ENCODE results near the gene RALGDS.

RALGDS gene

DNA sequence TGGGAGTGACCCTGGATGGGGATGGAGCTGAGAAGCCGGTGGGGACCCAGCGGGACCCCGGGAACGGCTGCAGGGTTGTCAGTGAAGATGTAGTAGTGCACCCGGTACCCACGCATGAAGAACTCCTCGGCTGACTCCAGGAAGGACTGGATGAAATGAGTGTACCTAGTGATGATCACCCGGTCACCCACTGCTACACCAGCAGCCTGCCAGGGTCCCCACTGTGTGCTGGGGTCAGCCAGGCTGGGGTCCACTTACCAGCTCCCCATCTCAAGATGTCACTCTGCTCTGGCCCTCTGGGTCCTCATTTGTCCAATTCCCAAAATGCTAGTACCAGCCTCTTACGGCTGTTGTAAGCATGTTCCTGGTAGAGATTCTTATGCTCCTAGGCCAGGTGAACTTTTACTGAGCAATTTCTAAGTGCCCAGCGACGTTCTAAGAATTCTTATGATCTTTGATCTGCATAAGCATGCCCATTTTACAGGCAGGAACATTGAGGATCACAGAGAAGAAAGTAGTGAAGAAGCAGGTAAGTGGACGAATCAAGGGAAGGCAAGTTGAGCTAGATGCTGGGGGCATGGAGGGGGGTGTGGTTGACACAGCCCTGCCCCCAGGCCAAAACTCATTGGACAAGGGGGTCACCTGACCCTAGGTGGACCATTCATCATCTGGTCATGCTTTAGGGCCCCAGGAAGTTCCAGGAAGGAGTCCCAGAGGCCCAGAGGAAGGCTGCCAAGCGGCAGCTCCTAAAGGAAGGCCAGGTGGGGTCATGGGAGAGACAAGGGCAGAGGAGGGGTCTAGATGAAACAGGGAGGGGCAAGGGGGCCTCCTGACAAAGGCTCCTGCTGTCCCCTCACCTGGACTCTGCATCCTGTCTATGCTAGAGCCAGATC lies 33.3 kb upstream of the RALGDS start:
- no peak overlapping the region for H3K4me3 ChIP-seq
- H3K9ac ChIP-seq, result no peak overlapping the region
- no peak overlapping the region for H3K4me2 ChIP-seq
- TF ChIP-seq Cebpa-rat (IDR thresholded peaks at IDR 0.05), result no peak
- H3K4me1 ChIP-seq, result peaks cover 10 to 47% (median 30%) of the 10 kb centered on the region in 10 experiments
- H4K20me1 ChIP-seq, result peaks cover 18 to 87% (median 67%) of the 10 kb centered on the region in 11 experiments; a peak in 19 of 22 replicates
- no peak overlapping the region for H3K27ac ChIP-seq
- peaks cover 45 to 66% (median 62%) of the 10 kb centered on the region in 11 experiments for H3K36me3 ChIP-seq
- H3K27me3 ChIP-seq, result no peaks in the 10 kb centered on the region
- no peaks in the 10 kb centered on the region for H3K9me3 ChIP-seq (replicated peaks in 1 of 11)

- Histone ChIP-seq H3K27me3 (no peaks in the 10 kb centered on the region), H3K4me1 (peaks cover 10 to 47% (median 28%) of the 10 kb centered on the region in 10 experiments), H3K4me2 (no peak overlapping the region), H3K9ac (no peak overlapping the region), H3K36me3 (peaks cover 36 to 58% (median 54%) of the 10 kb centered on the region in 11 experiments), H4K20me1 (peaks cover 14 to 79% (median 58%) of the 10 kb centered on the region in 11 experiments; a peak in 18 of 22 replicates), H3K9me3 (replicated peaks in 1 of 11) (no peaks in the 10 kb centered on the region), H3K4me3 (no peak overlapping the region), H3K27ac (no peak overlapping the region)
- TF ChIP-seq Cebpa-rat (IDR thresholded peaks at IDR 0.05), result no peak
Measured at GRCh38 chr9:133153227-133154096, 32.4 kb upstream of the RALGDS start.

GRCh38 chr9:133151601-133152525 lies 30.8 kb upstream of the RALGDS start:
- Histone ChIP-seq H4K20me1 (peaks cover 28 to 79% (median 55%) of the 10 kb centered on the region in 11 experiments; a peak in 21 of 22 replicates), H3K9ac (peak overlapping the region in 1 of 11 experiments; percentile 8; a peak in 2 of 22 replicates), H3K4me3 (no peak overlapping the region), H3K27ac (no peak overlapping the region; a peak in 2 of 22 replicates), H3K9me3 (replicated peaks in 1 of 11) (no peaks in the 10 kb centered on the region), H3K27me3 (no peaks in the 10 kb centered on the region), H3K36me3 (peaks cover 31 to 42% (median 38%) of the 10 kb centered on the region in 11 experiments), H3K4me2 (no peak overlapping the region), H3K4me1 (peaks cover 22 to 58% (median 38%) of the 10 kb centered on the region in 10 experiments)
- TF ChIP-seq Cebpa-rat (IDR thresholded peaks at IDR 0.05), result no peak

DNA sequence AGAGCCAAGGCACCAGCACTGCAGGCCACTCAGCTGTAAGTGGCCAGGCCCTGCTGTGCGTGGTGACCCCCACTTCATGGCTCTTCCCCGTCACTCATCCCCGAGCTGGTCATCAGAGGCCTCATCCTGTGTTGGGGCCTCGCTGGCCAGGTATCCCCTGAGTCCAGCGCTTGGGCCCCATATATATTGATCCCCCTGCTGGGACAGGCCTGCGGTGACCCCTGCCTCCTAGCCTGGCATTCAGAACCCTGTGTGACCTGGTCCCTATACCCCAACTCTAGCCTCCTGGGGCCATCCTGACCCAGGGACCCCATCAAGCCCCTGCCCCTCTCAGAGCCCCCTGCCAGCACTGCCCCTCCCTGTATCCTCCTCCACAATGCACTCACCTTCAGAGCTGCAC lies 30.0 kb upstream of the RALGDS start:
- Histone ChIP-seq H3K27me3 (no peaks in the 10 kb centered on the region), H3K27ac (no peak overlapping the region), H3K4me3 (no peak overlapping the region), H3K4me1 (peaks cover 24 to 66% (median 42%) of the 10 kb centered on the region in 10 experiments), H3K36me3 (peaks cover 28 to 41% (median 33%) of the 10 kb centered on the region in 11 experiments), H3K9me3 (replicated peaks in 1 of 11) (no peaks in the 10 kb centered on the region), H3K9ac (0 out of 22 replicates have a peak overlapping the region, but pooled peaks of 1 of the 11 experiments have one; percentile 8), H3K4me2 (peak overlapping the region in 2 of 11 experiments; percentile 21; a peak in 1 of 22 replicates), H4K20me1 (peaks cover 36 to 79% (median 59%) of the 10 kb centered on the region in 11 experiments; a peak in 21 of 22 replicates)
- TF ChIP-seq Cebpa-rat (IDR thresholded peaks at IDR 0.05), result no peak

GRCh38 chr9:133149130-133150015 lies 28.3 kb upstream of the RALGDS start:
- no peak for TF ChIP-seq Cebpa-rat (IDR thresholded peaks at IDR 0.05)
- peaks cover 43 to 79% (median 60%) of the 10 kb centered on the region in 11 experiments; a peak in 21 of 22 replicates for H4K20me1 ChIP-seq
- H3K36me3 ChIP-seq, result peaks cover 11 to 28% (median 17%) of the 10 kb centered on the region in 11 experiments
- no peaks in the 10 kb centered on the region for H3K9me3 ChIP-seq (replicated peaks in 1 of 11)
- peak overlapping the region; percentile 81 to 99 (median 96) for H3K4me3 ChIP-seq
- no peaks in the 10 kb centered on the region for H3K27me3 ChIP-seq
- peak overlapping the region; percentile 93 to 99 (median 97) for H3K4me2 ChIP-seq
- H3K9ac ChIP-seq, result peak overlapping the region; percentile 95 to 100 (median 98)
- peaks cover 36 to 72% (median 54%) of the 10 kb centered on the region in 10 experiments for H3K4me1 ChIP-seq
- peak overlapping the region; percentile 94 to 99 (median 98) for H3K27ac ChIP-seq

DNA sequence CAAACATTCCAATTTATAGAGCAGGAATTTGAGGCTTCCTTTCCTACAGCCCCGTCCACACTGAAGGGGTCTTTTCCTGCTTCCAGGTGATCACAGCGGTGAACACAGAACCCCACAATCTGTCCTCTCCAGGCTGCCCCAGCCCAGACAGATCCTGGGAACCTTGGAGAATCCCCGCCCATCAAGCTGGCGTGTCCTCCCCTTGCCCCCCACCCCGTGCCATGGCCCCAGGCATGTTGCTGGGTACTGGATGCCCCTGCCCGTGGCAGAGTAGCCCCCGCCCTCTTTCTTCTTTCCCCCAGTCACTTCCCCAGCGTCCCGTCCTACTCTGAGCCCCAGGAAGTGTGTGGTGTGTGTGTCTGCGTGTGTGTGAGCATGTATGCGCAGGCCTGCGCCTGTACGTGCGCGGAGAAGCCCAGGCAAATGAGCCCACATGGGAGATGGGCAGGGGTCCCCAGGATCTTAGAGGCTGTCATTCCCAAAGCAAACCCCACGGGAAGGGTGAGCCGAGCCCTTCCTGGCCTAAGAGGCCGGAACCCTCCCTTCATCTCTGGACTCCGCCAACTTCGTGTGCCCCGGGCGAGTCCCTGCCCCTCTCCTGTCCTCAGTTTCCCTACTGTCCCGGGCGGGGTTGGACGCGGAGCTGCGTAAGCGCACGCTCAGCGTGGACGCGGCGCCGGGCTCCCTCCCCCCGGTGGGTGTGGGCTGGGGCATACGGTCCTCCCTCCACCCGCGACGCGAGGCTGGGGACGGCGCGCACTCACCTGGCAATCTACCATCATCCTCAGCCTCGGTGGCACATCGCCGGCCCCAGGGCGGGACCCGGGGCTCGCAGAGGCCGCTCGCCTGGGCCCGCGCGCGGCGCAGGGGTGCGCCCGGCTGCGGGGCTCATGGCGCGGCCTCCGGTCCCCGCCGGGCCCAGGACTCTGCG lies 27.4 kb upstream of the RALGDS start:
- Histone ChIP-seq H3K27ac (peak overlapping the region; percentile 94 to 99 (median 98)), H3K9me3 (replicated peaks in 1 of 11) (no peaks in the 10 kb centered on the region), H3K36me3 (peaks cover 2 to 19% (median 7%) of the 10 kb centered on the region in 11 experiments; a peak in 17 of 22 replicates), H4K20me1 (peaks cover 40 to 79% (median 60%) of the 10 kb centered on the region in 11 experiments; a peak in 21 of 22 replicates), H3K4me3 (peak overlapping the region; percentile 81 to 99 (median 96)), H3K27me3 (no peaks in the 10 kb centered on the region), H3K9ac (peak overlapping the region; percentile 95 to 100 (median 98)), H3K4me1 (peaks cover 45 to 80% (median 63%) of the 10 kb centered on the region in 10 experiments), H3K4me2 (peak overlapping the region; percentile 93 to 99 (median 97))
- no peak for TF ChIP-seq Cebpa-rat (IDR thresholded peaks at IDR 0.05)
